ENCODE measurements around the gene PPIG.
"Not testable (repeated sequence)": the region's sequence is repeated elsewhere in the genome, so short reads cannot be mapped to it uniquely, and the experiment has no call there.

PPIG gene

GRCh38 chr2:169664978-169665930 lies 81.1 kb downstream of the PPIG start:
- H3K9me3 Mint-ChIP-seq: no peaks in the 10 kb centered on the region
- ATAC-seq (no peak), DNase-seq (ENCODE audit: low spot score in 2 of 2) (no peak)
- H3K36me3 Mint-ChIP-seq: no peaks in the 10 kb centered on the region
- no peak overlapping the region for H3K27ac Mint-ChIP-seq
- H3K4me3 Mint-ChIP-seq: no peak overlapping the region
- no peaks in the 10 kb centered on the region for H3K4me1 Mint-ChIP-seq

- no peak for ATAC-seq
- DNase-seq (ENCODE audit: low spot score in 2 of 2): no peak
- no peaks in the 10 kb centered on the region for H3K4me1 Mint-ChIP-seq
Observed at GRCh38 chr2:169667583-169667982, 83.4 kb downstream of the PPIG start.

GRCh38 chr2:169670215-169670651 lies 86.1 kb downstream of the PPIG start:
- ATAC-seq (peak; percentile 45), DNase-seq (ENCODE audit: low spot score in 2 of 2) (no peak)
- Mint-ChIP-seq H3K27ac (no peak overlapping the region), H3K36me3 (no peaks in the 10 kb centered on the region), H3K9me3 (no peaks in the 10 kb centered on the region), H3K4me3 (no peak overlapping the region), H3K4me1 (no peaks in the 10 kb centered on the region)

More at GRCh38 chr2:169667583-169667982, 83.4 kb downstream of the PPIG start:
- H3K4me3 Mint-ChIP-seq: no peak overlapping the region
- H3K27ac Mint-ChIP-seq: no peak overlapping the region
- no peaks in the 10 kb centered on the region for H3K9me3 Mint-ChIP-seq
- H3K36me3 Mint-ChIP-seq: no peaks in the 10 kb centered on the region

GRCh38 chr2:169670937-169671336 lies 86.8 kb downstream of the PPIG start:
- no peak for ATAC-seq
- Mint-ChIP-seq H3K4me3 (no peak overlapping the region), H3K4me1 (no peaks in the 10 kb centered on the region), H3K36me3 (no peaks in the 10 kb centered on the region), H3K27ac (no peak overlapping the region), H3K9me3 (no peaks in the 10 kb centered on the region)
- no peak for DNase-seq (ENCODE audit: low spot score in 2 of 2)

- Mint-ChIP-seq H3K4me1 (no peaks in the 10 kb centered on the region), H3K27ac (no peak overlapping the region)
Observed at GRCh38 chr2:169672406-169672805, 88.3 kb downstream of the PPIG start.

GRCh38 chr2:169673106-169673505 lies 89.0 kb downstream of the PPIG start:
- no peak overlapping the region for H3K4me3 Mint-ChIP-seq
- ATAC-seq (no peak), DNase-seq (ENCODE audit: low spot score in 2 of 2) (no peak)
- H3K9me3 Mint-ChIP-seq: no peaks in the 10 kb centered on the region
- H3K36me3 Mint-ChIP-seq: no peaks in the 10 kb centered on the region
- H3K4me1 Mint-ChIP-seq: no peaks in the 10 kb centered on the region
- no peak overlapping the region for H3K27ac Mint-ChIP-seq

More at GRCh38 chr2:169672406-169672805, 88.3 kb downstream of the PPIG start:
- H3K9me3 Mint-ChIP-seq: no peaks in the 10 kb centered on the region
- H3K4me3 Mint-ChIP-seq: no peak overlapping the region
- no peak for DNase-seq (ENCODE audit: low spot score in 2 of 2)
- H3K36me3 Mint-ChIP-seq: no peaks in the 10 kb centered on the region
- ATAC-seq: no peak

GRCh38 chr2:169673921-169674320 lies 89.8 kb downstream of the PPIG start:
- H3K36me3 Mint-ChIP-seq: no peaks in the 10 kb centered on the region
- H3K27ac Mint-ChIP-seq: no peak overlapping the region
- no peak overlapping the region for H3K4me3 Mint-ChIP-seq
- DNase-seq (ENCODE audit: low spot score in 2 of 2) (no peak), ATAC-seq (no peak)
- no peaks in the 10 kb centered on the region for H3K4me1 Mint-ChIP-seq
- H3K9me3 Mint-ChIP-seq: no peaks in the 10 kb centered on the region

GRCh38 chr2:169676357-169676756 lies 92.2 kb downstream of the PPIG start:
- Mint-ChIP-seq H3K4me3 (no peak overlapping the region), H3K9me3 (no peaks in the 10 kb centered on the region), H3K27ac (no peak overlapping the region), H3K36me3 (no peaks in the 10 kb centered on the region), H3K4me1 (no peaks in the 10 kb centered on the region)
- ATAC-seq (no peak), DNase-seq (ENCODE audit: low spot score in 2 of 2) (no peak)

- H3K27ac Mint-ChIP-seq: no peak overlapping the region
- no peak overlapping the region for H3K4me3 Mint-ChIP-seq
- no peaks in the 10 kb centered on the region for H3K4me1 Mint-ChIP-seq
Observed at GRCh38 chr2:169676850-169677249, 92.7 kb downstream of the PPIG start.

GRCh38 chr2:169683054-169683424 lies 98.9 kb downstream of the PPIG start:
- H3K9me3 Mint-ChIP-seq: no peaks in the 10 kb centered on the region
- ATAC-seq (peak; percentile 100), DNase-seq (ENCODE audit: low spot score in 2 of 2) (peak; percentile 22 to 77)
- H3K4me3 Mint-ChIP-seq: peak overlapping the region; percentile 25
- H3K27ac Mint-ChIP-seq: peak overlapping the region; percentile 12
- H3K4me1 Mint-ChIP-seq: peaks cover 22% of the 10 kb centered on the region
- peaks cover 7% of the 10 kb centered on the region for H3K36me3 Mint-ChIP-seq

More at GRCh38 chr2:169676850-169677249, 92.7 kb downstream of the PPIG start:
- Mint-ChIP-seq H3K36me3 (no peaks in the 10 kb centered on the region), H3K9me3 (no peaks in the 10 kb centered on the region)
- no peak for ATAC-seq
- no peak for DNase-seq (ENCODE audit: low spot score in 2 of 2)

GRCh38 chr2:169683425-169684134 lies 99.4 kb downstream of the PPIG start:
- H3K9me3 Mint-ChIP-seq: no peaks in the 10 kb centered on the region
- peak in 1 of 2 donors; percentile 72 for DNase-seq (ENCODE audit: low spot score in 2 of 2)
- H3K36me3 Mint-ChIP-seq: peaks cover 7% of the 10 kb centered on the region
- H3K27ac Mint-ChIP-seq: peak overlapping the region; percentile 12
- peak; percentile 70 for ATAC-seq
- peaks cover 22% of the 10 kb centered on the region for H3K4me1 Mint-ChIP-seq
- H3K4me3 Mint-ChIP-seq: peak overlapping the region; percentile 25

- peaks cover 22% of the 10 kb centered on the region for H3K4me1 Mint-ChIP-seq
- no peaks in the 10 kb centered on the region for H3K9me3 Mint-ChIP-seq
- peaks cover 7% of the 10 kb centered on the region for H3K36me3 Mint-ChIP-seq
- ATAC-seq (no peak), DNase-seq (ENCODE audit: low spot score in 2 of 2) (no peak)
- no peak overlapping the region for H3K4me3 Mint-ChIP-seq
- peak overlapping the region; percentile 12 for H3K27ac Mint-ChIP-seq
Observed at GRCh38 chr2:169684135-169684565, 100.0 kb downstream of the PPIG start.

- H3K4me1 Mint-ChIP-seq: peaks cover 22% of the 10 kb centered on the region
- H3K9me3 Mint-ChIP-seq; H3K27ac Mint-ChIP-seq; H3K36me3 Mint-ChIP-seq; DNase-seq (ENCODE audit: low spot score in 2 of 2); H3K4me3 Mint-ChIP-seq; ATAC-seq: not testable (repeated sequence)
Observed at GRCh38 chr2:169684712-169685111, 100.6 kb downstream of the PPIG start.

GRCh38 chr2:169686825-169687224 lies 102.7 kb downstream of the PPIG start:
- H3K4me3 Mint-ChIP-seq; H3K9me3 Mint-ChIP-seq; H3K36me3 Mint-ChIP-seq; ATAC-seq; H3K27ac Mint-ChIP-seq; DNase-seq (ENCODE audit: low spot score in 2 of 2): not testable (repeated sequence)
- H3K4me1 Mint-ChIP-seq: peaks cover 22% of the 10 kb centered on the region

GRCh38 chr2:169687943-169688342 lies 103.8 kb downstream of the PPIG start:
- not testable (repeated sequence) for H3K36me3 Mint-ChIP-seq, H3K4me3 Mint-ChIP-seq

More at GRCh38 chr2:169687943-169688342, 103.8 kb downstream of the PPIG start:
- DNase-seq (ENCODE audit: low spot score in 2 of 2); H3K9me3 Mint-ChIP-seq; H3K27ac Mint-ChIP-seq; ATAC-seq: not testable (repeated sequence)
- peaks cover 15% of the 10 kb centered on the region for H3K4me1 Mint-ChIP-seq

All from stimulated activated effector memory CD8-positive, alpha-beta T cell treated with anti-CD3 and anti-CD28 coated beads, Interleukin-12 subunit alpha, Interleukin-12 subunit beta, amount 100 ng/mL, for 72 hours (primary cell).